Fibroblast of lung (primary cell): ENCODE measurements around the gene SNX2. TPM values are rescaled to one million over a fixed set of nuclear protein-coding genes. Genes with fewer than 3 reads are reported as not detected.

ENCODE experiments used
- DNase-seq, 2 donors: peaks; one replicate each; pipeline versions ENCODE4 v3.0.0 to v3.0.0-alpha.2; 2010; ENCODE audit warnings: low read depth in 2 of 2
- H2AFZ ChIP-seq: 2 replicates; pipeline ENCODE4 v1.5.1; 2012; ENCODE audit warnings: low read length, control low read depth, inconsistent platforms
- H3K27ac ChIP-seq: 2 replicates; pipeline ENCODE4 v1.5.1; 2011; ENCODE audit warnings: low read length, control low read depth; ENCODE audit not compliant: insufficient read depth
- H3K27me3 ChIP-seq: 2 replicates; pipeline ENCODE4 v1.5.1; 2011; ENCODE audit warnings: mild to moderate bottlenecking, low read length; ENCODE audit not compliant: control insufficient read depth, insufficient read depth
- H3K36me3 ChIP-seq: 2 replicates; pipeline ENCODE4 v1.5.1; 2011; ENCODE audit warnings: low read length; ENCODE audit not compliant: control insufficient read depth, insufficient read depth
- H3K4me1 ChIP-seq: 2 replicates; pipeline ENCODE4 v1.5.1; 2011; ENCODE audit warnings: low read length; ENCODE audit not compliant: control insufficient read depth, insufficient read depth; ENCODE audit errors: extremely low read depth
- H3K4me2 ChIP-seq: 2 replicates; pipeline ENCODE4 v1.5.1; 2011; ENCODE audit warnings: low read length, control low read depth; ENCODE audit not compliant: insufficient read depth; ENCODE audit errors: extremely low read depth
- H3K4me3 ChIP-seq, 4 experiments: fragments of 200-600 bp in 1 of 4; sonication (generic) in 1 of 4; replicated peaks in 1 of 4; 2 replicates each; pipeline ENCODE4 v1.5.1; 2011 to 2016; ENCODE audit warnings: low read length in 4 of 4, low read depth in 3 of 4, mild to moderate bottlenecking in 3 of 4, control low read depth in 2 of 4, inconsistent platforms in 1 of 4, mixed read lengths in 1 of 4; ENCODE audit not compliant: insufficient read depth in 1 of 4; ENCODE audit errors: control extremely low read depth in 1 of 4
- H3K79me2 ChIP-seq: 2 replicates; pipeline ENCODE4 v1.5.1; 2012; ENCODE audit warnings: mild to moderate bottlenecking, low read length, inconsistent platforms; ENCODE audit not compliant: control insufficient read depth, insufficient read depth
- H3K9ac ChIP-seq: 2 replicates; pipeline ENCODE4 v1.5.1; 2011; ENCODE audit warnings: mild to moderate bottlenecking, low read length, control low read depth; ENCODE audit not compliant: insufficient read depth
- H3K9me3 ChIP-seq: 2 replicates; pipeline ENCODE4 v1.5.1; 2012; ENCODE audit warnings: low read depth, low read length; ENCODE audit not compliant: control insufficient read depth, insufficient read depth
- H4K20me1 ChIP-seq: 2 replicates; pipeline ENCODE4 v1.5.1; 2011; ENCODE audit warnings: low read length; ENCODE audit not compliant: control insufficient read depth, insufficient read depth; ENCODE audit errors: extremely low read depth
- EZH2 ChIP-seq: IDR thresholded peaks from 2 replicates; pipeline ENCODE4 v1.5.1; 2012; ENCODE audit warnings: low read length, control low read depth, mild to moderate bottlenecking; ENCODE audit errors: missing control alignments
- polyA plus RNA-seq, 2 donors: library from polyadenylated mRNA; depleted of rRNA in 1 of 2; stranded (reverse) in 1 of 2; unstranded in 1 of 2; fragments of >200 nt; gene quantifications; 2 replicates each; pipeline ENCODE4 v1.2.1, GENCODE V29; 2011 to 2012; ENCODE audit warnings: missing spikeins in 1 of 2
- total RNA-seq: library from RNA; depleted of rRNA; stranded (reverse); fragments of >200 nt; gene quantifications from 2 replicates; pipeline ENCODE4 v1.2.1, GENCODE V29; 2014
- TF ChIP-seq, protein P1 (sequence below), 2 donors: IDR thresholded peaks in 1 of 2; conservative IDR thresholded peaks in 1 of 2; 1 replicate in 1 of 2; 2 replicates in 1 of 2; pipeline ENCODE4 v1.5.1; 2011 to 2012; ENCODE audit warnings: low read length in 2 of 2, control low read depth in 1 of 2, inconsistent platforms in 1 of 2, low read depth in 1 of 2, mild to moderate bottlenecking in 1 of 2

SNX2 gene
- total and polyA plus RNA-seq, 2 donors (not counting 1 experiment from before 2014, with no cell fraction given), result 73.5 to 123 TPM

DNA sequence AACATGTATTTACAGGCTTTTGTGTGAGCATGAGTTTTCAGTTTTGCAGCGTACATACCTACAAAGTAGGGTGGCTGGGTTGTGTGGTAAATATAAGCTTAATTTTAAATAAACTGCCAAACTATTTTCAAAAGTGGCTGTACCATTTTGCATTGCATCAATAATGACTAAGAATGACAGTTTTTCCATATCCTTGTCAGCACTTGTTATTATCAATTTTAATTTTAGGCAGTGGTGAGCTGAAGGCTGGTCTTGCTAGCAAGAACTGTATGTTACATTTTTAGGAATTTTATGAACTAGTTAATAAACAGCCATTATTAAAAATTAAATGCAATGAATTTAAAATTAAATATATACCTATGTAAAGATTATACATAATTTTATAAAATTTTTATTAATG, 6.6 kb downstream of the SNX2 start:
- H3K4me3 ChIP-seq, result no peak overlapping the region

GRCh38 chr5:122785294-122785693, 10.4 kb downstream of the SNX2 start:
- TF ChIP-seq, protein P1, sequence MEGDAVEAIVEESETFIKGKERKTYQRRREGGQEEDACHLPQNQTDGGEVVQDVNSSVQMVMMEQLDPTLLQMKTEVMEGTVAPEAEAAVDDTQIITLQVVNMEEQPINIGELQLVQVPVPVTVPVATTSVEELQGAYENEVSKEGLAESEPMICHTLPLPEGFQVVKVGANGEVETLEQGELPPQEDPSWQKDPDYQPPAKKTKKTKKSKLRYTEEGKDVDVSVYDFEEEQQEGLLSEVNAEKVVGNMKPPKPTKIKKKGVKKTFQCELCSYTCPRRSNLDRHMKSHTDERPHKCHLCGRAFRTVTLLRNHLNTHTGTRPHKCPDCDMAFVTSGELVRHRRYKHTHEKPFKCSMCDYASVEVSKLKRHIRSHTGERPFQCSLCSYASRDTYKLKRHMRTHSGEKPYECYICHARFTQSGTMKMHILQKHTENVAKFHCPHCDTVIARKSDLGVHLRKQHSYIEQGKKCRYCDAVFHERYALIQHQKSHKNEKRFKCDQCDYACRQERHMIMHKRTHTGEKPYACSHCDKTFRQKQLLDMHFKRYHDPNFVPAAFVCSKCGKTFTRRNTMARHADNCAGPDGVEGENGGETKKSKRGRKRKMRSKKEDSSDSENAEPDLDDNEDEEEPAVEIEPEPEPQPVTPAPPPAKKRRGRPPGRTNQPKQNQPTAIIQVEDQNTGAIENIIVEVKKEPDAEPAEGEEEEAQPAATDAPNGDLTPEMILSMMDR (conservative IDR thresholded peaks at IDR 0.05 in 1 of 2, IDR thresholded peaks at IDR 0.05 in 1 of 2; ENCODE audit: low read depth in 1 of 2, low read length in 2 of 2), result no peak
- TF ChIP-seq EZH2, result no peak
- no peaks in the 10 kb centered on the region for H4K20me1 ChIP-seq

More for the DNA sequence above, 6.6 kb downstream of the SNX2 start:
- Histone ChIP-seq H2AFZ (no peak overlapping the region), H3K79me2 (peaks cover 57% of the 10 kb centered on the region), H3K27me3 (no peaks in the 10 kb centered on the region), H3K27ac (no peak overlapping the region), H3K36me3 (no peaks in the 10 kb centered on the region), H4K20me1 (no peaks in the 10 kb centered on the region), H3K9me3 (no peaks in the 10 kb centered on the region), H3K4me2 (no peak overlapping the region), H3K4me1 (no peaks in the 10 kb centered on the region), H3K9ac (no peak overlapping the region)
- TF ChIP-seq EZH2, result no peak
- TF ChIP-seq, protein P1 (conservative IDR thresholded peaks at IDR 0.05 in 1 of 2, IDR thresholded peaks at IDR 0.05 in 1 of 2; ENCODE audit: low read depth in 1 of 2, low read length in 2 of 2), result no peak
- DNase-seq, result no peak

GRCh38 chr5:122788371-122788770, 13.5 kb downstream of the SNX2 start:
- Histone ChIP-seq H2AFZ (no peak overlapping the region), H4K20me1 (no peaks in the 10 kb centered on the region), H3K79me2 (peaks cover 28% of the 10 kb centered on the region), H3K9ac (no peak overlapping the region), H3K27me3 (no peaks in the 10 kb centered on the region), H3K4me1 (no peaks in the 10 kb centered on the region), H3K27ac (no peak overlapping the region), H3K9me3 (no peaks in the 10 kb centered on the region), H3K4me3 (no peak overlapping the region), H3K36me3 (no peaks in the 10 kb centered on the region), H3K4me2 (no peak overlapping the region)
- TF ChIP-seq, protein P1 (conservative IDR thresholded peaks at IDR 0.05 in 1 of 2, IDR thresholded peaks at IDR 0.05 in 1 of 2; ENCODE audit: low read depth in 1 of 2, low read length in 2 of 2), result no peak
- no peak for TF ChIP-seq EZH2
- no peak for DNase-seq

More at GRCh38 chr5:122785294-122785693, 10.4 kb downstream of the SNX2 start:
- H3K79me2 ChIP-seq, result peaks cover 37% of the 10 kb centered on the region
- no peaks in the 10 kb centered on the region for H3K27me3 ChIP-seq
- H3K4me1 ChIP-seq, result no peaks in the 10 kb centered on the region
- H3K9ac ChIP-seq, result no peak overlapping the region
- no peak overlapping the region for H2AFZ ChIP-seq
- no peak overlapping the region for H3K4me3 ChIP-seq
- no peak overlapping the region for H3K4me2 ChIP-seq
- no peak overlapping the region for H3K27ac ChIP-seq
- H3K36me3 ChIP-seq, result no peaks in the 10 kb centered on the region
- no peaks in the 10 kb centered on the region for H3K9me3 ChIP-seq
- DNase-seq, result no peak
